HG03139 (cell line): ENCODE data around the gene LARP4.
"Not testable (repeated sequence)": the region's sequence is repeated elsewhere in the genome, so short reads cannot be mapped to it uniquely, and the experiment has no call there.

Experiments used
- ATAC-seq: cut with Tn5 transposase; IDR thresholded peaks from one replicate; pipeline ENCODE4 v1.9.1; 2021; ENCODE audit not compliant: unreplicated experiment

Gene LARP4

DNA sequence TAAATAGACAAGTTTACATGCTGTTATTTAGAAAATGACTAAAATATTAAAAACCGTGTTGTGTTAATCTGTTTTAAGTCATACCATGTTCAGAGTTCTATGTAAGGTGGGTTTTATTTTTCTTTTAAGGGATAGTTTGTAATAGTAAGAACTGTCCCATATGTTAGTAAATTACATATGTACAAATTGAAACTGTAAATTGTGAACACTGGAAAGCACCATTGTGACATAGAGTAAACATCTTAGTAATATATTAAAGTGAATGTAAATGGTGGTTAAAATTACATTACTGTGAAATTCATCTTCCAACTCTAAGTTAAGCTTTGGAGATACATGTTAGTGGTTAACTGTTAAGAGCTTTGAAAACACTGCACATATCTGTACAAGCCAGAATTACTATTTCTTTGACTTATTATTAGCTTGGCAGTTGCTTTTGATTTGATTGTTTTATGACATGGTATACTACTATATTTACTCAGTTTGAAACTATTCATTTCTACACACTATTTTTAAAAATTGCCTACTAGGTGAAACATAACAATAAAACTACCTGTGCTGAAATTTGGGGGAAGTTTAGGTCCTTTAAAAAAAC is 76.7 kb downstream of the LARP4 start:
- ATAC-seq: no peak

DNA sequence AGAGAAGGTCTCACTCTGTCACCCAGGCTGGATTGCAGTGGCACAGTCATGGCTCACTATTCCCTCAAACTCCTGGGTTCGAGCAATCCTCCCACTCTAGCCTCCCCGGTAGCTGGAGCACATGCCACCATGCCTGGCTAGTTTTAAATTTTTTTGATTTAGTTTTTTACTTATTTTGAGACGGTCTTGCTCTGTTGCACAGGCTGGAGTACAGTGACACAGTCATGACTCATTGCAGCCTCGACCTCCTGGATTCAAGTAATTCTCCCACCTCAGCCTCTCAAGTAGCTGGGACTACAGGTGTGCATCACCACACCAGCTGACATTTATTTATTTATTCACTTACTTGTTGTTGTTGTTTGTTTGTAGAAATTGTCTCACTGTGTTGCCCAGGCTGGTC is 81.9 kb downstream of the LARP4 start:
- ATAC-seq: no peak

DNA sequence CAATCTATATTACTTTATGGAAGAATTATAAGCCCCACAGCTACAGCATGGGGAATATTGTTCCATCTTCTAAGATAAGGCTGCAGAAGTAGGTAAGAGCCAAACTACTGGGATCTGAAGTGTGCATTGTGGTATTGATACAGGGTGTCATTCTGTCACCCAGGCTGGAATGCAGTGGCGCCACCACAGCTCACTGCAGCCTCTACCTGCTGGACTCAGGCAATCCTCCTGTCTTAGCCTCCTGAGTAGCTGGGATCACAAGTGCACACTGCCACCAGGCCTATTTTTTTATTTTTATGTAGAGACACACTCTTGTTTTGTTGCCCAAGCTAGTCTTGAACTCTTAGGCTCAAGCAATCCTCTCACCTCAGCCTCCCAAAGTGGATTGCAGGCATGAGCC is 82.8 kb downstream of the LARP4 start:
- ATAC-seq: no peak

DNA sequence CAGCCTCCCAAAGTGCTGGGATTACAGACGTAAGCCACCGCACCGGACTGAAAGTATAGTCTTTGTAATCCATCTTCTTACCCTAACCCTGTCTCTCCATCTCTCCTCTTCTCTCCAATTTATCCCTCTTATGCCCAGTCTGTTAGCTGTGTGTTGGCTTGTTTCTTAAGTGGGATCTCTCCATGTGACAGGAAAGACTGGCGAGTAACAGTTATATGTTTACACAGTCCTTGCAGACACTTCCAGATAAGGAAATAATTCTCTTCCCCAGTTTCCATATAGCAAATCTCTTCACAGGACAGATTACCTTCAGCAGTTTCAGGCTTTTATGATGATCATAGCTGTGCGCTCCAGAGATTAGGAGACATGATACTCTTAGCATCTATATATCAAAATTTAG is 88.1 kb downstream of the LARP4 start:
- no peak for ATAC-seq

GRCh38 chr12:50498119-50498518 is 97.4 kb downstream of the LARP4 start:
- not testable (repeated sequence) for ATAC-seq

DNA sequence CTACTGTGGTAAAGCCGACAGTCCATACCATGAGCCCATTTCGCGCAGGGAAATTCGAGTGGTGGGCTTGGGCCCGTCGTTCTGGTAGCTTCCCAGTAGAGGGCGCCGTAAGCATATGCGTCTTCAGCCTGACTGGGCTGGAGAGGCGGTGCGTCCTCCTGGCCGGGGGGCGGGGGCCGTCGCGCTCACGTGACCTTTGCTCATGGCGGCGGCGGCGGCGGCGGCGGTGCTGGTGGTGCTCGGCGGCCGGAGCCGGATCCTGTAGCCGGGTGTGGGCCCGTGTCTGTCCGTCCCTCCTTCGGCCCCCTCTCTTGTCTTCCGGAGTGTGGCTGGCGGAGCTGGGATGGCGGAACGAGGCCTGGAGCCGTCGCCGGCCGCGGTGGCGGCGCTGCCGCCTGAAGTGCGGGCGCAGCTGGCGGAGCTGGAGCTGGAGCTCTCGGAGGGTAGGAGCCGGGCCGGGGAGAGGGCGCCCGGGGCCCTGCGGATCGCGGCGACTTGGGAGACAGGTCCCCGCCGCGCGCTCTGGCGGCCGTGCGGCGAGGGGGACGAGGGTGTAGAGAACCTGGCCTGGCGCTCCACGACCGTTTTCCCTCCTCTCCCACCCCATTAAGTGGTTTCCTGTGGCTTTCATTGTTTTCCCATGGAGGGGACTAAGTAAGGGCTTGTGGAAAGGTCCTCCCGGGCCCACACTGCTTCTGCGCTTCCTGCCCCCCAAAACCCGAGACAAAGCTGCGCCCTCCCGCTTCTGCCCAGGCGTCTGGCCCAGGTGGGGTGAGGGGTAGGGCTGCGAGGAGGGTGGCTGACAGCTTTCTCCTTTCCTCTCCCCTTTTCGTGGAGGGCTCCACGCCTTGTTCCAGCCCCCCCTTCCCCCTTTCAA is 104.4 kb downstream of the LARP4 start, which contains the start of gene DIP2B:
Gene DIP2B, plus strand, starts transcription at position 188 of the 877 bp plus-strand sequence. Its CDS starts 156 bp downstream, at position 344.
- peak; percentile 59 for ATAC-seq

GRCh38 chr12:50505675-50506530 is 105.2 kb downstream of the LARP4 start:
- ATAC-seq: no peak

- no peak for ATAC-seq
Observed at GRCh38 chr12:50506753-50507473, 106.2 kb downstream of the LARP4 start.

DNA sequence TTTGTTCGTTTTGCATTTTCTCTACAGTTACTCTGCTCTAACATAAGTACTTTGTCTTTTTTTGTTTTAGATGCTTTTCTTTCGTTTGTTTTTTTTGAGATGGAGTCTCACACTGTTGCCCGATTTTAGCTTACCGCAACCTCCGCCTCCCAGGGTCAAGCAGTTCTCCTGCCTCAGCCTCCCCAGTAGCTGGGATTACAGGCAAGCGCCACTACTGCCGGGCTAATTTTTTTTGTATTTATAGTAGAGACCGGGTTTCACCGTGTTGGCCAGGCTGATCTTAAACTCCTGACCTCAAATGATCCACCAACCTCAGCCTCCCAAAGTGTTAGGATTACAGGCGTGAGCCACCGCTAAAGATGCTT is 106.8 kb downstream of the LARP4 start:
- ATAC-seq: no peak

DNA sequence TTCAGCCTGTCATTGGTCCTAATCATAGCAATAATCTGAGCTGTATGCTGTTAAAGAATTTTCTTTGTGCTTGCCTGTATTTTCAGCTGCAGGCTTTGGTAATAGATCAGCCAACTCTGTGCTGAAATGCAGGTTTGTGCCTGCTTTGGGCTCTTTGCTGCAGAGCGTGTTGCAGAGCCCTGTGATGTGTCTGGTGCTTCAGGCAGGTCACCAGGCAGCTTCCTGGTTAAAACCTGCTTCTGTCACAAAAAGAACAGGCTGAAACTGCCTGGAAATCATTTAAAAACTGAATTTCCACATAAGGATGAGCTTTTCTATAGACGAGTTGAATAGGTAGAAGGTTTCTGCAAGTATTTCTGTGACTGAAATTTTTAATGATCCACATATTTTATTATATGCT is 107.2 kb downstream of the LARP4 start:
- no peak for ATAC-seq

GRCh38 chr12:50508414-50508813 is 107.7 kb downstream of the LARP4 start:
- ATAC-seq: no peak

- no peak for ATAC-seq
Observed at GRCh38 chr12:50508970-50509663, 108.4 kb downstream of the LARP4 start.

- no peak for ATAC-seq
Observed at GRCh38 chr12:50514526-50515276, 114.0 kb downstream of the LARP4 start.

GRCh38 chr12:50515587-50515986 is 114.9 kb downstream of the LARP4 start:
- no peak for ATAC-seq

GRCh38 chr12:50517421-50518048 is 116.8 kb downstream of the LARP4 start:
- ATAC-seq: peak; percentile 59

DNA sequence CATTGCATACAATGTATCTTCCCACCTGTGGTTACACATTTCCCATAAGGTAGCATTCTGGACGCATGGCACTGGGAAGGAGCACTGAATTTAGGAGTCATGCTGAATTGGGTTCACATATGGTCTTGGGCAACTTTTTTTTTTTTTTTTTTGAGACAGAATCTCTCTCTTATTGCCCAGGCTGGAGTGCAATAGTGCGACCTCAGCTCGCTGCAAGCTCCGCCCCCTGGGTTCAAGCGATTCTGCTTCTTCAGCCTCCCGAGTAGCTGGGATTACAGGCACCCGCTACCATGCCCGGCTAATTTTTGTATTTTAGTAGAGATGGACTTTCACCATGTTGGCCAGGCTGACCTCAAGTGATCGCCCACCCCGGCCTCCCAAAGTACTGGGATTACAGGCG is 117.4 kb downstream of the LARP4 start:
- ATAC-seq: no peak

DNA sequence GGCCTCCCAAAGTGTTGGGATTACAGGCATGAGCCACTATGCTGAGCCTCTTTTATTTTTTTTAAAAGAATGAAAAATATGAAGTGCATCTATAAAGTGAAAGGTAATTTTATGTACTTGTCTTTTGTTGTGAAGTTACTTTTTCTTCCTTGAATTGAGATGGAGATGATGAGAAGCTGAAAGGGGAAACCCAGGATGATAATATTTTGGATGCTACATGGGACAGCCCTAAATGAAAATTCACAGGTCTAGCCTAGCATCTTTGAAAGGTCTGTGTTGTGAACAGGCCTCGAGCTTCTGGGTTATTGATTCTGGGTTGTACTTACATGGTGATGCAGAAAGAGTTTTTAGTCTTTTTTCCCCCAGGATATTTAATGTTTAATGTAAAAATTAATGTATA is 118.7 kb downstream of the LARP4 start:
- no peak for ATAC-seq

DNA sequence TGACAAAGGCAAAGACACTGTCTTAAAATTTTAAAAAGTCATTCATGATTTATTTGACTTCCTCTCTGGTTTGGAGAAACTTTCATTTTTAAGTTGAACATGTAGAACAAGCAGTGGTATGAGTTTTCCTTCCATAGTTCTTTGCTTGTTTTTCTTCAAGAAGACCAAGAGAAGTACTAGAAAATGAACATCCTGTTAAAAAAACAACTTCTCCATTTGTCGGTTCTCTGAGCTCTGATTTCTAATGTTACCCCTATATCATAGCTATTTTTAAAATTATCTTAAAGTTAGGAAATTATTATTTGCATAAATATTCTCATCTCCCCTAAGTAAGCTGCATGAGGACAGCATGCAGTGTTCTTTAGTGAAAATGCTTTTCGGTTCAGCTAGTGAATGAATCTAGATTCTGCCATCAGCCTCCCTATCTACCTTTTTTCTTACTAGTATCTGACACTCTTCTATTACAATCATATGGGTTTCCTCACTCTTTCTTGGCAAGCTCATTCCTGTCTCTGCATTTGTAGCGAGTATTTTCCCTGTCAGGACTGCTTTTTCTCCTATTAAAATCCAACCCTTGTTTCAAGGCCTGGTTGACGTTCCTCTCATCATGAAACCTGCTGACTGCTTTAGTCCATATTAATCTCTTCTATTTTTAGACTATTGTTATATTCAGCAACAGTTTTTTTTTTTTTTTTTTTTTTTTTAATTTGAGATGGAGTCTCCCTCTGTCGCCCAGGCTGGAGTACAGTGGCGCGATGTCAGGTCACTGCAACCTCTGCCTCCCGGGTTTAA is 119.9 kb downstream of the LARP4 start:
- no peak for ATAC-seq
